CD1c-positive myeloid dendritic cell (primary cell): ENCODE results near the gene LCLAT1.

ENCODE experiments used
- DNase-seq: peaks from one replicate; pipeline ENCODE4 v3.0.0-alpha.2; 2016; ENCODE audit errors: extremely low spot score

LCLAT1 gene

GRCh38 chr2:30514848-30515435, 67.9 kb downstream of the LCLAT1 start:
- no peak for DNase-seq

- no peak for DNase-seq
Observed at GRCh38 chr2:30516166-30516565, 69.1 kb downstream of the LCLAT1 start.

- DNase-seq = no peak
Observed at GRCh38 chr2:30519796-30520195, 72.8 kb downstream of the LCLAT1 start.

- DNase-seq = no peak
Observed at GRCh38 chr2:30522421-30522820, 75.4 kb downstream of the LCLAT1 start.

GRCh38 chr2:30527411-30527810, 80.4 kb downstream of the LCLAT1 start:
- no peak for DNase-seq

GRCh38 chr2:30527859-30528258, 80.8 kb downstream of the LCLAT1 start:
- DNase-seq = no peak

- no peak for DNase-seq
Observed at GRCh38 chr2:30530346-30530745, 83.3 kb downstream of the LCLAT1 start.

GRCh38 chr2:30541680-30542079, 94.6 kb downstream of the LCLAT1 start:
- DNase-seq = no peak

GRCh38 chr2:30545875-30546274, 98.8 kb downstream of the LCLAT1 start:
- DNase-seq = no peak

GRCh38 chr2:30548386-30548785, 101.3 kb downstream of the LCLAT1 start:
- no peak for DNase-seq

- DNase-seq = no peak
Observed at GRCh38 chr2:30549096-30549495, 102.0 kb downstream of the LCLAT1 start.

GRCh38 chr2:30559544-30560275, 112.7 kb downstream of the LCLAT1 start:
- no peak for DNase-seq

GRCh38 chr2:30561349-30561748, 114.3 kb downstream of the LCLAT1 start:
- DNase-seq = no peak

- no peak for DNase-seq
Observed at GRCh38 chr2:30565851-30566358, 118.9 kb downstream of the LCLAT1 start.

- DNase-seq = no peak
Observed at GRCh38 chr2:30566631-30567030, 119.6 kb downstream of the LCLAT1 start.

- DNase-seq = no peak
Observed at GRCh38 chr2:30567317-30567716, 120.3 kb downstream of the LCLAT1 start.

- DNase-seq = no peak
Observed at GRCh38 chr2:30569946-30570345, 122.9 kb downstream of the LCLAT1 start.

GRCh38 chr2:30577151-30577550, 130.1 kb downstream of the LCLAT1 start:
- DNase-seq = no peak

- no peak for DNase-seq
Observed at GRCh38 chr2:30580391-30580790, 133.3 kb downstream of the LCLAT1 start.

GRCh38 chr2:30582521-30582920, 135.5 kb downstream of the LCLAT1 start:
- no peak for DNase-seq

- no peak for DNase-seq
Observed at GRCh38 chr2:30583204-30583749, 136.2 kb downstream of the LCLAT1 start.

GRCh38 chr2:30584116-30584515, 137.1 kb downstream of the LCLAT1 start:
- DNase-seq = no peak

GRCh38 chr2:30588994-30589393, 141.9 kb downstream of the LCLAT1 start:
- DNase-seq = no peak
